GM23338 (cell line): ENCODE data around the gene AGAP1. TPM values are rescaled to one million over a fixed set of nuclear protein-coding genes. Genes with fewer than 3 reads are reported as not detected.
A peak's percentile ranks its signal among the peaks of the same experiment; 100 is the strongest.

ENCODE experiments used
- ATAC-seq: fragments of 200-7000 bp; cut with Tn5 transposase; 3 replicates; pipeline ENCODE4 v1.9.1; 2020
- DNase-seq: peaks from one replicate; pipeline ENCODE4 v3.0.0-alpha.2; 2015; ENCODE audit warnings: low spot score
- H2AFZ ChIP-seq: fragments of 200-600 bp; sonication (generic); 2 replicates; pipeline ENCODE4 v1.8.0; 2016; ENCODE audit warnings: antibody characterized with exemption, mild to moderate bottlenecking, moderate library complexity
- H3F3A ChIP-seq: fragments of 200-600 bp; sonication (generic); replicated peaks from 2 replicates; pipeline ENCODE4 v1.8.0; 2017; ENCODE audit warnings: antibody characterized with exemption, mixed run types, low read depth
- H3K27ac ChIP-seq: fragments of 200-600 bp; sonication (generic); 2 replicates; pipeline ENCODE4 v1.6.1; 2016; ENCODE audit warnings: low read depth
- H3K27me3 ChIP-seq: fragments of 200-600 bp; sonication (generic); 2 replicates; pipeline ENCODE4 v1.8.0; 2016; ENCODE audit warnings: mild to moderate bottlenecking, mixed run types, moderate library complexity; ENCODE audit not compliant: insufficient read depth
- H3K36me3 ChIP-seq: fragments of 200-600 bp; sonication (generic); 2 replicates; pipeline ENCODE4 v1.8.0; 2016; ENCODE audit warnings: mild to moderate bottlenecking; ENCODE audit not compliant: insufficient read depth
- H3K4me1 ChIP-seq: fragments of 200-600 bp; sonication (generic); 2 replicates; pipeline ENCODE4 v1.8.0; 2016; ENCODE audit warnings: mild to moderate bottlenecking, moderate library complexity; ENCODE audit not compliant: insufficient read depth
- H3K4me2 ChIP-seq: fragments of 200-600 bp; sonication (generic); 2 replicates; pipeline ENCODE4 v1.7.1; 2017; ENCODE audit warnings: mixed run types
- H3K4me3 ChIP-seq: fragments of 200-600 bp; sonication (generic); 2 replicates; pipeline ENCODE4 v1.6.1; 2016; ENCODE audit warnings: mixed run types
- H3K79me2 ChIP-seq: fragments of 200-600 bp; sonication (generic); replicated peaks from 2 replicates; pipeline ENCODE4 v1.8.0; 2017; ENCODE audit warnings: mild to moderate bottlenecking; ENCODE audit not compliant: insufficient read depth
- H3K9me2 ChIP-seq: fragments of 200-600 bp; sonication (generic); 2 replicates; pipeline ENCODE4 v1.8.0; 2017; ENCODE audit not compliant: insufficient read depth
- H4K20me1 ChIP-seq: fragments of 200-600 bp; sonication (generic); replicated peaks from 2 replicates; pipeline ENCODE4 v1.8.0; 2017; ENCODE audit warnings: mild to moderate bottlenecking; ENCODE audit not compliant: insufficient read depth
- H3K27ac Mint-ChIP-seq: 2 replicates; pipeline ENCODE4 v1.8.0; 2020; ENCODE audit warnings: inconsistent platforms, mild to moderate bottlenecking, moderate library complexity, mixed read lengths
- H3K27me3 Mint-ChIP-seq: 3 replicates; pipeline ENCODE4 v1.8.0; 2022; ENCODE audit warnings: low read depth, mild to moderate bottlenecking, moderate library complexity, mixed read lengths, inconsistent platforms; ENCODE audit not compliant: insufficient read depth, poor library complexity
- H3K36me3 Mint-ChIP-seq: 3 replicates; pipeline ENCODE4 v1.8.0; 2021; ENCODE audit warnings: low read depth, mild to moderate bottlenecking, inconsistent platforms, moderate library complexity, mixed read lengths
- H3K4me1 Mint-ChIP-seq: 3 replicates; pipeline ENCODE4 v1.8.0; 2020; ENCODE audit warnings: mild to moderate bottlenecking, inconsistent platforms, mixed read lengths
- H3K4me3 Mint-ChIP-seq: 3 replicates; pipeline ENCODE4 v1.8.0; 2021; ENCODE audit warnings: moderate library complexity, mild to moderate bottlenecking, inconsistent platforms, mixed read lengths
- H3K9me3 Mint-ChIP-seq: 3 replicates; pipeline ENCODE4 v1.8.0; 2020; ENCODE audit warnings: moderate library complexity, mild to moderate bottlenecking, inconsistent platforms, mixed read lengths
- CREB1 ChIP-seq: fragments of 250-450 bp; sonication (Bioruptor Pico); IDR thresholded peaks from 2 replicates; pipeline ENCODE4 v1.5.0; 2020; ENCODE audit warnings: low read depth, mild to moderate bottlenecking, moderate library complexity
- JUNB ChIP-seq: IDR thresholded peaks from one replicate; pipeline ENCODE4 v1.6.1; 2016; ENCODE audit warnings: antibody characterized with exemption; ENCODE audit not compliant: unreplicated experiment
- ZNF331 ChIP-seq: fragments of 250-450 bp; sonication (Bioruptor Pico); IDR thresholded peaks from 2 replicates; pipeline ENCODE4 v1.5.0; 2020; ENCODE audit warnings: low read depth, mild to moderate bottlenecking, moderate library complexity
- polyA plus RNA-seq: library from polyadenylated mRNA; unstranded; fragments of >200 nt; fragmentation: Nextera tagmentation; extraction: Ambion mirVana; gene quantifications from 2 replicates; pipeline ENCODE4 v1.2.1, GENCODE V29; 2016
- total RNA-seq: library from RNA; depleted of rRNA; stranded (reverse); fragments of >200 nt; shearing (Covaris generic); gene quantifications from 2 replicates; pipeline ENCODE4 v1.2.3, GENCODE V29; 2014
- TF ChIP-seq, protein P1 (sequence below): fragments of 250-450 bp; sonication (Bioruptor Pico); IDR thresholded peaks from 2 replicates; pipeline ENCODE4 v1.5.0; 2020; ENCODE audit warnings: mild to moderate bottlenecking, moderate library complexity

AGAP1 gene
- total and polyA plus RNA-seq, 2 experiments from 2014 or later: 13.3 to 27.9 TPM

DNA sequence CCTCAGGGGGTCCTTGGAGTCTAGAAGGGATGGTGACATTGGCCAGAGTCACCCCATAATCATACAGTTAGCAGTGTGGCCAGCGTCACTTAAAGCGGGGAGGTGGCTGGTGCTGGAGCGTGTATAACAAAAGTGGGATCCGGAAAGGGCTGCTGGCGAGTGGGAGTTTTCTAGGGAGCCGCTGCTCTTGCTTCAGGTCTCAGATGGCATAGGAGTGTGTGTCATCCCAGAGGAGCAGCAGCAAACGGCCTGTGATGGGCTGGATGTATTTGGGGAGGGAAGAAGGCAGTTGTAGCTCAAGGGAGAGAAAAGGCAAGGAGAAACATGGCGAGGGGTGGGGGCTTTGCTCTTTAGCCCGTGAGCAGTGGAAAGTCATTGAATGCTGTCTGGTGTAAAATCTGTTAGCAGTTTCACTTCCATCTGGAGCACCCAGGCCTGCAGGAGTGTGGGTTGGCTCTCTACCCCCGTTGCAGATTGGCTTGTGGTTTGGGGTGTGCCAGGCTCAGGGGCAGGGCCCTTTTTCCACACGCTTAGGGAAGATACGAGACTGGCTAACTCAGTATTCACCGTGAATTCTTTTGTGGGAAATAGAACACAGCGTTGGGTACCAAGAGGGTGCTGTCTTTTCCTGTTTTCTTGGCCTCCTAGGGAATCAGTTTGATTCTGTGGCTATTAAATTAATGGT lies 120.5 kb downstream of the AGAP1 start:
- peaks cover 5% of the 10 kb centered on the region for H3K27me3 Mint-ChIP-seq
- peaks cover 91% of the 10 kb centered on the region for H3K79me2 ChIP-seq
- no peak overlapping the region for H3K4me3 Mint-ChIP-seq
- no peaks in the 10 kb centered on the region for H3F3A ChIP-seq
- H3K27ac ChIP-seq: no peak overlapping the region
- no peaks in the 10 kb centered on the region for H3K36me3 Mint-ChIP-seq
- TF ChIP-seq JUNB: no peak
- TF ChIP-seq ZNF331 (CRISPR knock-in tag): no peak
- TF ChIP-seq, protein P1, sequence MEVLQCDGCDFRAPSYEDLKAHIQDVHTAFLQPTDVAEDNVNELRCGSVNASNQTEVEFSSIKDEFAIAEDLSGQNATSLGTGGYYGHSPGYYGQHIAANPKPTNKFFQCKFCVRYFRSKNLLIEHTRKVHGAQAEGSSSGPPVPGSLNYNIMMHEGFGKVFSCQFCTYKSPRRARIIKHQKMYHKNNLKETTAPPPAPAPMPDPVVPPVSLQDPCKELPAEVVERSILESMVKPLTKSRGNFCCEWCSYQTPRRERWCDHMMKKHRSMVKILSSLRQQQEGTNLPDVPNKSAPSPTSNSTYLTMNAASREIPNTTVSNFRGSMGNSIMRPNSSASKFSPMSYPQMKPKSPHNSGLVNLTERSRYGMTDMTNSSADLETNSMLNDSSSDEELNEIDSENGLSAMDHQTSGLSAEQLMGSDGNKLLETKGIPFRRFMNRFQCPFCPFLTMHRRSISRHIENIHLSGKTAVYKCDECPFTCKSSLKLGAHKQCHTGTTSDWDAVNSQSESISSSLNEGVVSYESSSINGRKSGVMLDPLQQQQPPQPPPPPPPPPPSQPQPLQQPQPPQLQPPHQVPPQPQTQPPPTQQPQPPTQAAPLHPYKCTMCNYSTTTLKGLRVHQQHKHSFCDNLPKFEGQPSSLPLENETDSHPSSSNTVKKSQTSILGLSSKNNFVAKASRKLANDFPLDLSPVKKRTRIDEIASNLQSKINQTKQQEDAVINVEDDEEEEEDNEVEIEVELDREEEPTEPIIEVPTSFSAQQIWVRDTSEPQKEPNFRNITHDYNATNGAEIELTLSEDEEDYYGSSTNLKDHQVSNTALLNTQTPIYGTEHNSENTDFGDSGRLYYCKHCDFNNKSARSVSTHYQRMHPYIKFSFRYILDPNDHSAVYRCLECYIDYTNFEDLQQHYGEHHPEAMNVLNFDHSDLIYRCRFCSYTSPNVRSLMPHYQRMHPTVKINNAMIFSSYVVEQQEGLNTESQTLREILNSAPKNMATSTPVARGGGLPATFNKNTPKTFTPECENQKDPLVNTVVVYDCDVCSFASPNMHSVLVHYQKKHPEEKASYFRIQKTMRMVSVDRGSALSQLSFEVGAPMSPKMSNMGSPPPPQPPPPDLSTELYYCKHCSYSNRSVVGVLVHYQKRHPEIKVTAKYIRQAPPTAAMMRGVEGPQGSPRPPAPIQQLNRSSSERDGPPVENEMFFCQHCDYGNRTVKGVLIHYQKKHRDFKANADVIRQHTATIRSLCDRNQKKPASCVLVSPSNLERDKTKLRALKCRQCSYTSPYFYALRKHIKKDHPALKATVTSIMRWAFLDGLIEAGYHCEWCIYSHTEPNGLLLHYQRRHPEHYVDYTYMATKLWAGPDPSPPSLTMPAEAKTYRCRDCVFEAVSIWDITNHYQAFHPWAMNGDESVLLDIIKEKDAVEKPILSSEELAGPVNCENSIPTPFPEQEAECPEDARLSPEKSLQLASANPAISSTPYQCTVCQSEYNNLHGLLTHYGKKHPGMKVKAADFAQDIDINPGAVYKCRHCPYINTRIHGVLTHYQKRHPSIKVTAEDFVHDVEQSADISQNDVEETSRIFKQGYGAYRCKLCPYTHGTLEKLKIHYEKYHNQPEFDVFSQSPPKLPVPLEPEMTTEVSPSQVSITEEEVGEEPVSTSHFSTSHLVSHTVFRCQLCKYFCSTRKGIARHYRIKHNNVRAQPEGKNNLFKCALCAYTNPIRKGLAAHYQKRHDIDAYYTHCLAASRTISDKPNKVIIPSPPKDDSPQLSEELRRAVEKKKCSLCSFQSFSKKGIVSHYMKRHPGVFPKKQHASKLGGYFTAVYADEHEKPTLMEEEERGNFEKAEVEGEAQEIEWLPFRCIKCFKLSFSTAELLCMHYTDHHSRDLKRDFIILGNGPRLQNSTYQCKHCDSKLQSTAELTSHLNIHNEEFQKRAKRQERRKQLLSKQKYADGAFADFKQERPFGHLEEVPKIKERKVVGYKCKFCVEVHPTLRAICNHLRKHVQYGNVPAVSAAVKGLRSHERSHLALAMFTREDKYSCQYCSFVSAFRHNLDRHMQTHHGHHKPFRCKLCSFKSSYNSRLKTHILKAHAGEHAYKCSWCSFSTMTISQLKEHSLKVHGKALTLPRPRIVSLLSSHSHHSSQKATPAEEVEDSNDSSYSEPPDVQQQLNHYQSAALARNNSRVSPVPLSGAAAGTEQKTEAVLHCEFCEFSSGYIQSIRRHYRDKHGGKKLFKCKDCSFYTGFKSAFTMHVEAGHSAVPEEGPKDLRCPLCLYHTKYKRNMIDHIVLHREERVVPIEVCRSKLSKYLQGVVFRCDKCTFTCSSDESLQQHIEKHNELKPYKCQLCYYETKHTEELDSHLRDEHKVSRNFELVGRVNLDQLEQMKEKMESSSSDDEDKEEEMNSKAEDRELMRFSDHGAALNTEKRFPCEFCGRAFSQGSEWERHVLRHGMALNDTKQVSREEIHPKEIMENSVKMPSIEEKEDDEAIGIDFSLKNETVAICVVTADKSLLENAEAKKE (CRISPR knock-in tag): no peak
- TF ChIP-seq CREB1 (CRISPR knock-in tag): no peak
- no peaks in the 10 kb centered on the region for H3K9me3 Mint-ChIP-seq
- H3K4me1 Mint-ChIP-seq: peaks cover 41% of the 10 kb centered on the region
- no peaks in the 10 kb centered on the region; the same call in none of the 2 replicates for H3K4me1 ChIP-seq
- no peaks in the 10 kb centered on the region for H3K27me3 ChIP-seq
- DNase-seq: no peak
- no peaks in the 10 kb centered on the region for H3K36me3 ChIP-seq
- H3K4me3 ChIP-seq: no peak overlapping the region
- H3K4me2 ChIP-seq: no peak overlapping the region
- ATAC-seq: peak; percentile 26; the same call in 1 of the 3 replicates
- no peaks in the 10 kb centered on the region for H3K9me2 ChIP-seq
- peaks cover 21% of the 10 kb centered on the region for H4K20me1 ChIP-seq
- no peak overlapping the region for H3K27ac Mint-ChIP-seq
- H2AFZ ChIP-seq: no peak overlapping the region
